Duodenal mucosa (tissue), 2 donors: ENCODE results near the gene KCNMA1.

ENCODE experiments used
- H3K27ac ChIP-seq: one replicate; pipeline ENCODE4 v1.7.0; 2013; ENCODE audit warnings: low read depth, low read length
- H3K27me3 ChIP-seq, 2 donors: one replicate each; pipeline ENCODE4 v1.7.0; 2013; ENCODE audit warnings: low read length in 2 of 2, control low read depth in 1 of 2; ENCODE audit not compliant: insufficient read depth in 2 of 2, control insufficient read depth in 1 of 2
- H3K36me3 ChIP-seq, 2 donors: one replicate each; pipeline ENCODE4 v1.7.0; 2013; ENCODE audit warnings: low read length in 2 of 2, control low read depth in 1 of 2; ENCODE audit not compliant: insufficient read depth in 2 of 2, control insufficient read depth in 1 of 2
- H3K4me1 ChIP-seq, 2 donors: one replicate each; pipeline ENCODE4 v1.7.0; 2013; ENCODE audit warnings: low read length in 2 of 2, control low read depth in 1 of 2; ENCODE audit not compliant: insufficient read depth in 2 of 2, control insufficient read depth in 1 of 2
- H3K4me3 ChIP-seq, 2 donors: one replicate each; pipeline ENCODE4 v1.7.0; 2013; ENCODE audit warnings: low read length in 2 of 2, low read depth in 1 of 2
- H3K9ac ChIP-seq, 2 donors: one replicate each; pipeline ENCODE4 v1.7.0; 2013; ENCODE audit warnings: low read length in 2 of 2, low read depth in 1 of 2
- H3K9me3 ChIP-seq, 2 donors: one replicate each; pipeline ENCODE4 v1.7.0; 2013; ENCODE audit warnings: low read length in 2 of 2, control low read depth in 1 of 2; ENCODE audit not compliant: control insufficient read depth in 1 of 2

The KCNMA1 gene

DNA sequence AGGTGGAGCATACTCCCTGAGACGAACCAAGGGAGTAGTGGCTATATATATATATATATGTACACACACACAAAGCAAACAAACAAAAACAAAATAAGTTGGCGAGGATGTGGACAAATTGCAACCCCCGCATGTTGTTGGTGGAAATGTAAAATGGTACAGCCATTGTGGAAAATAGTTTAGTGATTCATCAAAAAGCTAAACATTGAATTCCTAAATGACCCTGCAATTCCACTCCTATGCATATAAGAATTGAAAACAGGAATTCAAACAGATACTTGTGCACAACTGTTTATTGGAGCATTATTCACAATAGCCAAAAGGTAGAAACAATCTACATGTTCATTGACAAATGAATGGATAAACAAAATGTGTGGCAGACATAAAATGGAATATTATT lies 407.9 kb downstream of the KCNMA1 start:
- Histone ChIP-seq H3K4me1 (peaks cover 0 to 4% of the 10 kb centered on the region in 2 donors), H3K27me3 (peaks cover 0 to 2% of the 10 kb centered on the region in 2 donors), H3K27ac (no peak overlapping the region)

GRCh38 chr10:77228559-77228958 lies 409.0 kb downstream of the KCNMA1 start:
- Histone ChIP-seq H3K27me3 (peaks cover 0 to 2% of the 10 kb centered on the region in 2 donors), H3K9ac (no peak overlapping the region), H3K27ac (no peak overlapping the region)

More for the DNA sequence above, 407.9 kb downstream of the KCNMA1 start:
- Histone ChIP-seq H3K9ac (no peak overlapping the region), H3K9me3 (no peaks in the 10 kb centered on the region), H3K4me3 (no peak overlapping the region), H3K36me3 (no peaks in the 10 kb centered on the region)

GRCh38 chr10:77226853-77227565 lies 410.6 kb downstream of the KCNMA1 start:
- Histone ChIP-seq H3K4me3 (no peak overlapping the region), H3K27ac (no peak overlapping the region)

More at GRCh38 chr10:77228559-77228958, 409.0 kb downstream of the KCNMA1 start:
- no peaks in the 10 kb centered on the region for H3K36me3 ChIP-seq
- no peaks in the 10 kb centered on the region for H3K9me3 ChIP-seq
- no peaks in the 10 kb centered on the region for H3K4me1 ChIP-seq
- H3K4me3 ChIP-seq: no peak overlapping the region

DNA sequence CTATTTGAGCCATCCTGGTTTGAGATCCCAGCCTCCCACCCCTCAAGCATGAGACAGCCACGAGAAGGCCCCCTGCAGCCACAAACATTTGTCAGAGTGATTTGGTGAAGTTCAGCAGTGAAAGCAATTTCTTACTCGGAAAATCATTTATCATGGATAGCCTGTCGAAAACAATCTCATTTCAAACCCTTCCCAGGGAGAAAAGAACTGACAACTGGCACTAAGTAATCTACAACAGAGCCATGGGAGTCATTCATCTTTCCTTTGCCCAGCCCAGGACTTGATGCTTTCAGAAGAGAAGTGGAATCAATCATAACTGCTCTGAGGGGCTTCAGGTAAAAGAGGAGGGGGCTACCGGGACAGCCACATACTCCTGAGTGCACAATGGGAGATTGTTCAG lies 411.2 kb downstream of the KCNMA1 start:
- H3K27me3 ChIP-seq: peaks cover 0 to 2% of the 10 kb centered on the region in 2 donors
- no peak overlapping the region for H3K9ac ChIP-seq
- H3K36me3 ChIP-seq: no peaks in the 10 kb centered on the region
- H3K4me3 ChIP-seq: no peak overlapping the region
- no peak overlapping the region for H3K27ac ChIP-seq
- no peaks in the 10 kb centered on the region for H3K9me3 ChIP-seq
- no peaks in the 10 kb centered on the region for H3K4me1 ChIP-seq

More at GRCh38 chr10:77226853-77227565, 410.6 kb downstream of the KCNMA1 start:
- Histone ChIP-seq H3K36me3 (no peaks in the 10 kb centered on the region), H3K9ac (no peak overlapping the region), H3K27me3 (peaks cover 0 to 2% of the 10 kb centered on the region in 2 donors), H3K9me3 (no peaks in the 10 kb centered on the region), H3K4me1 (no peaks in the 10 kb centered on the region)

GRCh38 chr10:77226020-77226419 lies 411.6 kb downstream of the KCNMA1 start:
- no peak overlapping the region for H3K9ac ChIP-seq
- no peaks in the 10 kb centered on the region for H3K36me3 ChIP-seq
- H3K4me1 ChIP-seq: no peaks in the 10 kb centered on the region
- H3K27ac ChIP-seq: no peak overlapping the region
- no peak overlapping the region for H3K4me3 ChIP-seq
- no peaks in the 10 kb centered on the region for H3K9me3 ChIP-seq
- peaks cover 0 to 2% of the 10 kb centered on the region in 2 donors for H3K27me3 ChIP-seq

GRCh38 chr10:77223526-77224460 lies 413.8 kb downstream of the KCNMA1 start:
- H3K4me3 ChIP-seq: no peak overlapping the region
- H3K27me3 ChIP-seq: peaks cover 0 to 2% of the 10 kb centered on the region in 2 donors
- no peak overlapping the region for H3K27ac ChIP-seq

DNA sequence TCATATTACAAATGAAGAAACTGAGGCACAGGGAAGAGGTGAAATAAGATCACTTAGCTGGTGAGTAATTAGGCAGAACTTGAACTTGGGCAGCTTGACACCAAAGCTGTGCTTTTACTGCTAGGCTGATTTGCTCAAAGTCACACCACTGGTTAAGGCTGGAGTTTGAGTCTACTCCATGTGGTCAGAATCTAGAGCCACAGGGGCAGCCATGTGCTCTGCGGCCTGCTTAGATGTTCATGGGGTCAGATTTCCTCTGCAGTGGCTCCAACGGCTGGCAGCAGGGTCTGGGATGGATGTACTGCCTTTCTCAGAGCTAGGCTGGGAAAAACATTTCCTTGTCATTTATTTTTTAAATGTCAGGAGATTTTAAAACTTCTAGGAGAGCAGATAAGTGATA lies 417.5 kb downstream of the KCNMA1 start:
- no peak overlapping the region for H3K9ac ChIP-seq
- H3K27me3 ChIP-seq: peaks cover 0 to 2% of the 10 kb centered on the region in 2 donors
- H3K9me3 ChIP-seq: no peaks in the 10 kb centered on the region
- no peak overlapping the region for H3K4me3 ChIP-seq
- no peaks in the 10 kb centered on the region for H3K4me1 ChIP-seq
- H3K27ac ChIP-seq: no peak overlapping the region
- H3K36me3 ChIP-seq: no peaks in the 10 kb centered on the region

More at GRCh38 chr10:77223526-77224460, 413.8 kb downstream of the KCNMA1 start:
- H3K9ac ChIP-seq: no peak overlapping the region
- H3K4me1 ChIP-seq: no peaks in the 10 kb centered on the region
- no peaks in the 10 kb centered on the region for H3K9me3 ChIP-seq
- H3K36me3 ChIP-seq: no peaks in the 10 kb centered on the region

DNA sequence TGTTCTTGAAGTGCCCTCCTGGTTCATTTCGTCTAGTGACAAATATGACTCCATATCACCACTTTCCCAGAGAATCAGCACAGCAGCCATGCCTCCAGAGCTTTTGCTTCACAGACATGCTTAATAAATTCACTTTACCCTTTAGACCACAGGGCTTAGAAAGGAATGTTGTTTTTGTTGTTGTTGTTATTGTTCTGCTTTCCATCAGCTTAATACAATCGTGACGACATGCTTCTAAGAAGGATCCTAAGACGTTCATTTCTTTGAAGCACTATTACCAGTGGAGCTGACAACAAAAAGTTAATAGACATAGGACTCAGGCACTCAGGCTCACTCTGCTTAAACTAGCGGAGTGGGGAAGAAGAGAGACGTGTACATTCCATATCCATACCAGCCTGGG lies 418.6 kb downstream of the KCNMA1 start:
- H3K9me3 ChIP-seq: no peaks in the 10 kb centered on the region
- no peaks in the 10 kb centered on the region for H3K36me3 ChIP-seq
- H3K4me3 ChIP-seq: no peak overlapping the region
- H3K4me1 ChIP-seq: no peaks in the 10 kb centered on the region
- no peak overlapping the region for H3K27ac ChIP-seq
- no peaks in the 10 kb centered on the region for H3K27me3 ChIP-seq
- H3K9ac ChIP-seq: no peak overlapping the region

GRCh38 chr10:77214799-77215198 lies 422.8 kb downstream of the KCNMA1 start:
- H3K36me3 ChIP-seq: no peaks in the 10 kb centered on the region
- no peaks in the 10 kb centered on the region for H3K27me3 ChIP-seq
- no peaks in the 10 kb centered on the region for H3K4me1 ChIP-seq
- no peaks in the 10 kb centered on the region for H3K9me3 ChIP-seq
- no peak overlapping the region for H3K4me3 ChIP-seq
- no peak overlapping the region for H3K9ac ChIP-seq
- no peak overlapping the region for H3K27ac ChIP-seq

DNA sequence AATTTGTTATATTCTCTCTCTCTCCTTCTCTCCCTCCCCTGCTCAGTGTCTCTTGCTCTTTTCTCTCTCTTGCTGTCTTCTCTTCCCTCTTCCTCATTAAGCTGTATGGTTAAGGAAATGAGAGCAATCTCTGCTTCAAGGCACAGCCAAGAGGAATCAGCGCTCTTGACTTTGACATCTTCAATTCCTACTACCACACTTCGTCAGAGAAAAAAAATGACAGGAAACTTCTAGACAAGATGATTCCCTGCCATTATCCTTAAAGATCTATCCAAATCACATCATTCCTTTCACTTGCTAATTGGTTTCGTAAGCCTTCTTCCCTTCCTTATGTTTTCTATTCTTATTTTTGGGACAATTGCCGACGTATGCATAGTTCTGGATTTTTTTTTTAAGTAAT lies 425.0 kb downstream of the KCNMA1 start:
- no peaks in the 10 kb centered on the region for H3K9me3 ChIP-seq
- no peak overlapping the region for H3K4me3 ChIP-seq
- H3K27me3 ChIP-seq: peaks cover 0 to 4% of the 10 kb centered on the region in 2 donors
- no peak overlapping the region for H3K9ac ChIP-seq
- no peaks in the 10 kb centered on the region for H3K36me3 ChIP-seq
- H3K4me1 ChIP-seq: no peaks in the 10 kb centered on the region
- no peak overlapping the region for H3K27ac ChIP-seq
